SK-N-SH (cell line): Measurements from ENCODE around the gene UBALD1. TPM values are rescaled to one million over a fixed set of nuclear protein-coding genes. Genes with fewer than 3 reads are reported as not detected.

ENCODE experiments used
- CTCF ChIA-PET: fragments of 300-600, 350-600 bp; formaldehyde crosslinking; extraction: SDS; loops from one replicate; lab custom pipeline; 2021; lab: Yijun Ruan, JAX
- POLR2A ChIA-PET: fragments of 350-600 bp; sonication (Branson Sonifier 250); formaldehyde crosslinking; extraction: SDS; loops from one replicate; lab custom pipeline; 2020; ENCODE audit warnings: antibody characterized with exemption, inconsistent platforms; lab: Yijun Ruan, JAX
- DNase-seq: peaks from one replicate; pipeline ENCODE4 v3.0.0; 2012
- H2AFZ ChIP-seq: fragments of 200-600 bp; sonication (generic); 2 replicates; pipeline ENCODE4 v1.8.1; 2016; ENCODE audit warnings: antibody characterized with exemption, mild to moderate bottlenecking, low read depth
- H3F3A ChIP-seq: fragments of 200-600 bp; sonication (generic); replicated peaks from 2 replicates; pipeline ENCODE3; 2016; ENCODE audit warnings: antibody characterized with exemption, mild to moderate bottlenecking; ENCODE audit not compliant: insufficient read depth
- H3K27ac ChIP-seq, 2 experiments: fragments of 200-500 bp in 1 of 2; fragments of 200-600 bp in 1 of 2; sonication (Bioruptor generic) in 1 of 2; sonication (generic), shearing (Covaris generic) in 1 of 2; 2 replicates each; pipeline versions ENCODE4 v1.5.1 to v1.6.1; 2014 to 2016; ENCODE audit warnings: low read depth in 2 of 2, inconsistent platforms in 1 of 2, low read length in 1 of 2, mild to moderate bottlenecking in 1 of 2, mixed read lengths in 1 of 2
- H3K27me3 ChIP-seq: fragments of 200-600 bp; sonication (generic), shearing (Covaris generic); 2 replicates; pipeline ENCODE4 v1.6.1; 2016; ENCODE audit warnings: mixed run types; ENCODE audit not compliant: insufficient read depth
- H3K36me3 ChIP-seq, 2 experiments: fragments of 200-500 bp in 1 of 2; fragments of 200-600 bp in 1 of 2; sonication (Bioruptor generic) in 1 of 2; sonication (generic) in 1 of 2; replicated peaks in 1 of 2; 2 replicates each; pipeline versions ENCODE3 to v1.5.1; 2014 to 2016; ENCODE audit warnings: low read length in 1 of 2, mild to moderate bottlenecking in 1 of 2; ENCODE audit not compliant: insufficient read depth in 2 of 2, control insufficient read depth in 1 of 2
- H3K4me1 ChIP-seq, 2 experiments: fragments of 200-500 bp in 1 of 2; fragments of 200-600 bp in 1 of 2; sonication (Bioruptor generic) in 1 of 2; sonication (generic), shearing (Covaris generic) in 1 of 2; 2 replicates each; pipeline versions ENCODE4 v1.5.1 to v1.6.1; 2014 to 2016; ENCODE audit warnings: low read depth in 1 of 2, low read length in 1 of 2, mixed run types in 1 of 2; ENCODE audit not compliant: insufficient read depth in 2 of 2, control insufficient read depth in 1 of 2
- H3K4me2 ChIP-seq: fragments of 200-600 bp; sonication (generic), shearing (Covaris generic); 2 replicates; pipeline ENCODE4 v1.6.1; 2017; ENCODE audit warnings: mixed run types
- H3K4me3 ChIP-seq, 2 experiments: fragments of 200-500 bp in 1 of 2; fragments of 200-600 bp in 1 of 2; sonication (Bioruptor generic) in 1 of 2; sonication (generic), shearing (Covaris generic) in 1 of 2; 2 replicates each; pipeline versions ENCODE4 v1.5.1 to v1.8.1; 2014 to 2016; ENCODE audit warnings: low read depth in 2 of 2, inconsistent platforms in 1 of 2, low read length in 1 of 2, mild to moderate bottlenecking in 1 of 2, mixed read lengths in 1 of 2, moderate library complexity in 1 of 2
- H3K79me2 ChIP-seq: fragments of 200-600 bp; sonication (generic); 2 replicates; pipeline ENCODE4 v1.8.1; 2017; ENCODE audit warnings: mild to moderate bottlenecking; ENCODE audit not compliant: insufficient read depth
- H3K9ac ChIP-seq: fragments of 200-600 bp; sonication (generic); 2 replicates; pipeline ENCODE4 v1.6.1; 2017; ENCODE audit warnings: mixed run types
- H3K9me2 ChIP-seq: fragments of 200-600 bp; sonication (generic); 2 replicates; pipeline ENCODE4 v1.6.1; 2017; ENCODE audit warnings: mixed run types
- H3K9me3 ChIP-seq: fragments of 200-600 bp; sonication (generic); 2 replicates; pipeline ENCODE4 v1.6.1; 2017; ENCODE audit warnings: mixed run types, mild to moderate bottlenecking, moderate library complexity
- H4K20me1 ChIP-seq: fragments of 200-600 bp; sonication (generic); 2 replicates; pipeline ENCODE4 v1.6.1; 2017; ENCODE audit warnings: mild to moderate bottlenecking, mixed run types; ENCODE audit not compliant: insufficient read depth
- CHD2 ChIP-seq: fragments of 150-350 bp; IDR thresholded peaks from 2 replicates; pipeline ENCODE4 v1.6.1; 2018; ENCODE audit warnings: low read length; ENCODE audit not compliant: partially characterized antibody
- CTCF ChIP-seq: fragments of 200-600 bp; sonication (generic); IDR thresholded peaks from 2 replicates; pipeline ENCODE4 v1.6.1; 2017; ENCODE audit warnings: antibody characterized with exemption, mild to moderate bottlenecking, moderate library complexity
- FOXJ3 ChIP-seq: sonication (generic); formaldehyde crosslinking; IDR thresholded peaks from 2 replicates; pipeline ENCODE4 v1.5.1; 2020; ENCODE audit warnings: mild to moderate bottlenecking, missing genetic modification reagents
- FOXM1 ChIP-seq: IDR thresholded peaks from 2 replicates; pipeline ENCODE4 v1.4.0; 2012; ENCODE audit warnings: low read depth, mild to moderate bottlenecking
- GABPA ChIP-seq: IDR thresholded peaks from 2 replicates; pipeline ENCODE4 v1.4.0; 2012; ENCODE audit warnings: low read depth, mild to moderate bottlenecking
- GATA2 ChIP-seq: sonication (generic); formaldehyde crosslinking; IDR thresholded peaks from 2 replicates; pipeline ENCODE4 v1.5.0; 2020; ENCODE audit warnings: mild to moderate bottlenecking, missing genetic modification reagents
- JUND ChIP-seq: IDR thresholded peaks from 2 replicates; pipeline ENCODE4 v1.4.0; 2012
- MXI1 ChIP-seq: IDR thresholded peaks from 2 replicates; pipeline ENCODE4 v1.6.1; 2012; ENCODE audit warnings: mild to moderate bottlenecking, low read depth, low read length, improper control_type of control experiment
- NFIC ChIP-seq: IDR thresholded peaks from 2 replicates; pipeline ENCODE4 v1.4.0; 2012; ENCODE audit warnings: borderline replicate concordance
- NRF1 ChIP-seq: IDR thresholded peaks from 2 replicates; pipeline ENCODE4 v1.6.1; 2012; ENCODE audit warnings: low read depth, mild to moderate bottlenecking, low read length
- REST ChIP-seq: IDR thresholded peaks from 2 replicates; pipeline ENCODE4 v1.6.1; 2012; ENCODE audit warnings: mild to moderate bottlenecking, low read depth, low read length, moderate library complexity
- RFX5 ChIP-seq: IDR thresholded peaks from 2 replicates; pipeline ENCODE4 v1.6.1; 2012; ENCODE audit warnings: mild to moderate bottlenecking, improper control_type of control experiment, low read length
- SMC3 ChIP-seq: IDR thresholded peaks from 2 replicates; pipeline ENCODE4 v1.6.1; 2012; ENCODE audit warnings: low read depth, low read length, improper control_type of control experiment
- TAF1 ChIP-seq: IDR thresholded peaks from 2 replicates; pipeline ENCODE4 v1.6.1; 2012; ENCODE audit warnings: low read depth, mild to moderate bottlenecking, low read length, moderate library complexity, borderline replicate concordance
- USF1 ChIP-seq: IDR thresholded peaks from 2 replicates; pipeline ENCODE4 v1.4.0; 2012; ENCODE audit warnings: low read depth, borderline replicate concordance
- USF2 ChIP-seq: fragments of 150-350 bp; IDR thresholded peaks from 2 replicates; pipeline ENCODE4 v1.6.1; 2017; ENCODE audit warnings: antibody characterized with exemption, low read length, low read depth, borderline replicate concordance
- YY1 ChIP-seq: IDR thresholded peaks from 2 replicates; pipeline ENCODE4 v1.4.0; 2012; ENCODE audit warnings: low read depth, mild to moderate bottlenecking
- ZBTB33 ChIP-seq: IDR thresholded peaks from 2 replicates; pipeline ENCODE4 v1.4.0; 2012; ENCODE audit warnings: low read depth, borderline replicate concordance
- WGBS: methylation state at CpG from one replicate; pipeline ENCODE4 v1.1.6; 2017; ENCODE audit warnings: low lambda C conversion rate; 5-methylcytosine and 5-hydroxymethylcytosine counted together
- polyA plus RNA-seq, 3 experiments: library from polyadenylated mRNA; depleted of rRNA; stranded (reverse); fragments of >200 nt; gene quantifications; 2 replicates each; pipeline ENCODE4 v1.2.3, GENCODE V29; 2012

UBALD1 gene
- polyA plus RNA-seq, 1 of the 3 experiments (the other 2 are of a cell fraction) = 16.7 TPM

GRCh38 chr16:4570688-4571321, 43.9 kb downstream of the UBALD1 start:
- CTCF ChIA-PET = interaction anchor here (1.0 to 2.1 kb wide), 2 partner anchors 15 to 22 kb away, joined by 3 to 8 read pairs; no protein-coding TSS in a partner anchor
- H4K20me1 ChIP-seq = no peaks in the 10 kb centered on the region
- 86% methylated on average over 15 of the region's 15 CpGs for WGBS
- TF ChIP-seq CHD2 (no peak), USF2 (no peak), FOXM1 (no peak), USF1 (no peak), GATA2 (CRISPR knock-in tag) (no peak), CTCF (no peak), NRF1 (no peak), ZBTB33 (no peak), FOXJ3 (CRISPR knock-in tag) (no peak), GABPA (no peak), TAF1 (no peak), RFX5 (no peak), YY1 (no peak), REST (no peak), NFIC (no peak), SMC3 (no peak), JUND (no peak), MXI1 (no peak)
- TF ChIP-seq, all 33 proteins: peak for 0
- Histone ChIP-seq H3K36me3 (no peaks in the 10 kb centered on the region), H3K4me3 (no peak overlapping the region), H3K4me1 (no peaks in the 10 kb centered on the region), H3K4me2 (no peak overlapping the region), H3F3A (no peaks in the 10 kb centered on the region), H3K27me3 (no peaks in the 10 kb centered on the region), H3K9ac (no peak overlapping the region), H3K9me3 (no peaks in the 10 kb centered on the region), H3K79me2 (no peaks in the 10 kb centered on the region), H3K27ac (no peak overlapping the region), H3K9me2 (no peaks in the 10 kb centered on the region), H2AFZ (no peak overlapping the region)
- POLR2A ChIA-PET = no interaction called here
- DNase-seq = no peak
